ENCODE data around the gene TSKU. TPM values are rescaled to one million over a fixed set of nuclear protein-coding genes. Genes with fewer than 3 reads are reported as not detected.

The TSKU gene
- total RNA-seq, 2 donors from 2014 or later, result 71.2 to 72.8 TPM

- Histone ChIP-seq H3K9me3 (no peaks in the 10 kb centered on the region), H3K27ac (peak overlapping the region; percentile 62 to 67)
- intact Hi-C loops (cut with DNase I), result no loop called here
Measured at GRCh38 chr11:76791861-76792260, 8.7 kb downstream of the TSKU start.

GRCh38 chr11:76792505-76793264, 9.5 kb downstream of the TSKU start:
- TF ChIP-seq CTCF (IDR thresholded peaks at IDR 0.05) (no peak), POLR2AphosphoS5 (IDR thresholded peaks at IDR 0.05) (no peak), POLR2A (IDR thresholded peaks at IDR 0.05) (no peak)
- no peak for DNase-seq (ENCODE audit: low spot score)
- Histone ChIP-seq H3K27ac (peak overlapping the region; percentile 62 to 67), H3K27me3 (replicated peaks; ENCODE audit: insufficient read depth) (no peaks in the 10 kb centered on the region), H3K4me1 (replicated peaks) (peaks cover 13% of the 10 kb centered on the region), H3K36me3 (no peaks in the 10 kb centered on the region), H3K9me3 (no peaks in the 10 kb centered on the region), H3K4me3 (no peak overlapping the region)
- WGBS, result 79% methylated on average over 13 of the region's 13 CpGs
- intact Hi-C loops (cut with DNase I), result no loop called here

More at GRCh38 chr11:76791861-76792260, 8.7 kb downstream of the TSKU start:
- Histone ChIP-seq H3K4me3 (no peak overlapping the region), H3K4me1 (replicated peaks) (peaks cover 13% of the 10 kb centered on the region), H3K36me3 (no peaks in the 10 kb centered on the region), H3K27me3 (replicated peaks; ENCODE audit: insufficient read depth) (no peaks in the 10 kb centered on the region)
- peak; percentile 46 for TF ChIP-seq POLR2AphosphoS5 (IDR thresholded peaks at IDR 0.05)
- TF ChIP-seq POLR2A (IDR thresholded peaks at IDR 0.05), result no peak
- no peak for DNase-seq (ENCODE audit: low spot score)
- WGBS, result 56% methylated on average over 6 of the region's 6 CpGs

- H3K36me3 ChIP-seq, result no peaks in the 10 kb centered on the region
- 35% methylated on average over 9 of the region's 9 CpGs for WGBS
- intact Hi-C loops (cut with DNase I), result no loop called here
- H3K27me3 ChIP-seq (replicated peaks; ENCODE audit: insufficient read depth), result no peaks in the 10 kb centered on the region
- TF ChIP-seq POLR2A (IDR thresholded peaks at IDR 0.05) (no peak), CTCF (IDR thresholded peaks at IDR 0.05) (no peak), POLR2AphosphoS5 (IDR thresholded peaks at IDR 0.05) (peak; percentile 65)
- H3K4me1 ChIP-seq (replicated peaks), result peaks cover 16% of the 10 kb centered on the region
- no peaks in the 10 kb centered on the region for H3K9me3 ChIP-seq
- DNase-seq (ENCODE audit: low spot score), result no peak
- H3K4me3 ChIP-seq, result no peak overlapping the region
- peak overlapping the region; percentile 62 to 67 for H3K27ac ChIP-seq
Measured at GRCh38 chr11:76793391-76794291, 10.5 kb downstream of the TSKU start.

GRCh38 chr11:76794371-76795289, 11.5 kb downstream of the TSKU start:
- Histone ChIP-seq H3K4me3 (no peak overlapping the region), H3K4me1 (replicated peaks) (peaks cover 18% of the 10 kb centered on the region), H3K36me3 (no peaks in the 10 kb centered on the region), H3K27ac (peak overlapping the region; percentile 62 to 67), H3K27me3 (replicated peaks; ENCODE audit: insufficient read depth) (no peaks in the 10 kb centered on the region), H3K9me3 (no peaks in the 10 kb centered on the region)
- 82% methylated on average over 12 of the region's 12 CpGs for WGBS
- TF ChIP-seq POLR2AphosphoS5 (IDR thresholded peaks at IDR 0.05) (no peak), POLR2A (IDR thresholded peaks at IDR 0.05) (no peak), CTCF (IDR thresholded peaks at IDR 0.05) (no peak)
- no peak for DNase-seq (ENCODE audit: low spot score)
- intact Hi-C loops (cut with DNase I), result no loop called here
